ENCODE data around the gene ZNF746. TPM values are rescaled to one million over a fixed set of nuclear protein-coding genes. Genes with fewer than 3 reads are reported as not detected.

The ZNF746 gene
- polyA plus RNA-seq, 1 donor (not counting 4 experiments of a cell fraction or from before 2014, with no cell fraction given), result 7.0 TPM

DNA sequence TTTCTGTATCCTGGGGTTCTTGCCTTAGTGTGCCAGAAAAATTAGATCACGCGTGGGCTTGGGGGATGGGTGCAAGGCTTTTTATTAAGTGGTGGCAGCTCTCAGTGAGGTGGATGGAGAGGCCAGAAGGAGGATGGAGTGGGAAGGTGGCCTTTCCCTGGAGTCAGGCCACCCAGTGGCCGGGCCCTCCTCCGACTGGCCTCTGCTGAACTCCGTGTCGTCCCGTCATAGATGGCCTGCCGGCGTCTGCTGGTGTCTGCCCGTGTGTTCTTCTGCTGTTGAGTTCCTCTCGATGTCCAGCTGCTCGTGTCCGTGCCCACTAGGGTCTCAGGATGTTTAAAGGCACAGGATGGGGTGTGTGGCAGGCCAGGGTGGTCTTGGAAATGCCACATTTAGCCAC lies 4.0 kb upstream of the ZNF746 start:
- TF ChIP-seq, protein P1, sequence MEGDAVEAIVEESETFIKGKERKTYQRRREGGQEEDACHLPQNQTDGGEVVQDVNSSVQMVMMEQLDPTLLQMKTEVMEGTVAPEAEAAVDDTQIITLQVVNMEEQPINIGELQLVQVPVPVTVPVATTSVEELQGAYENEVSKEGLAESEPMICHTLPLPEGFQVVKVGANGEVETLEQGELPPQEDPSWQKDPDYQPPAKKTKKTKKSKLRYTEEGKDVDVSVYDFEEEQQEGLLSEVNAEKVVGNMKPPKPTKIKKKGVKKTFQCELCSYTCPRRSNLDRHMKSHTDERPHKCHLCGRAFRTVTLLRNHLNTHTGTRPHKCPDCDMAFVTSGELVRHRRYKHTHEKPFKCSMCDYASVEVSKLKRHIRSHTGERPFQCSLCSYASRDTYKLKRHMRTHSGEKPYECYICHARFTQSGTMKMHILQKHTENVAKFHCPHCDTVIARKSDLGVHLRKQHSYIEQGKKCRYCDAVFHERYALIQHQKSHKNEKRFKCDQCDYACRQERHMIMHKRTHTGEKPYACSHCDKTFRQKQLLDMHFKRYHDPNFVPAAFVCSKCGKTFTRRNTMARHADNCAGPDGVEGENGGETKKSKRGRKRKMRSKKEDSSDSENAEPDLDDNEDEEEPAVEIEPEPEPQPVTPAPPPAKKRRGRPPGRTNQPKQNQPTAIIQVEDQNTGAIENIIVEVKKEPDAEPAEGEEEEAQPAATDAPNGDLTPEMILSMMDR (optimal IDR thresholded peaks at IDR 0.05 in 1 of 3, IDR thresholded peaks at IDR 0.05 in 1 of 3, conservative IDR thresholded peaks at IDR 0.05 in 1 of 3; ENCODE audit: extremely low read depth in 1 of 3, insufficient read depth in 2 of 3, low read length in 3 of 3), result no peak
- no peak for TF ChIP-seq EZH2 (IDR thresholded peaks at IDR 0.05; ENCODE audit: low read length)
- Histone ChIP-seq H2AFZ (ENCODE audit: control insufficient read depth, low read length) (no peak overlapping the region), H3K36me3 (ENCODE audit: control insufficient read depth in 2 of 2, extremely low read depth in 1 of 2, insufficient read depth in 2 of 2, low read length in 2 of 2) (no peaks in the 10 kb centered on the region), H3K4me3 (ENCODE audit: control insufficient read depth in 2 of 3, extremely low read depth in 1 of 3, insufficient read depth in 2 of 3, low read depth in 1 of 3, low read length in 3 of 3) (no peak overlapping the region), H3K27ac (ENCODE audit: control insufficient read depth, insufficient read depth, low read length) (no peak overlapping the region), H3K4me1 (ENCODE audit: control insufficient read depth, extremely low read depth, insufficient read depth, low read length) (no peaks in the 10 kb centered on the region), H3K9me1 (ENCODE audit: control insufficient read depth, extremely low read depth, insufficient read depth, low read length) (no peaks in the 10 kb centered on the region), H3K9me3 (ENCODE audit: control insufficient read depth, low read depth, low read length) (peaks cover 3% of the 10 kb centered on the region), H4K20me1 (ENCODE audit: control insufficient read depth, extremely low read depth, insufficient read depth, low read length) (no peaks in the 10 kb centered on the region), H3K79me2 (ENCODE audit: control insufficient read depth, insufficient read depth, low read length) (peaks cover 4% of the 10 kb centered on the region), H3K27me3 (ENCODE audit: control insufficient read depth, extremely low read depth, insufficient read depth, low read length) (peaks cover 3% of the 10 kb centered on the region), H3K4me2 (ENCODE audit: control insufficient read depth, extremely low read depth, insufficient read depth, low read depth, low read length) (no peak overlapping the region), H3K9ac (ENCODE audit: control insufficient read depth, extremely low read depth, insufficient read depth, low read length) (no peak overlapping the region)
- dilution Hi-C loops (cut with MboI; ENCODE audit: extremely low pct_ligation_motif_present, low sequenced_read_pairs), result no loop called here
- DNase-seq (ENCODE audit: low read depth, low spot score) (no peak), FAIRE-seq (no peak)

DNA sequence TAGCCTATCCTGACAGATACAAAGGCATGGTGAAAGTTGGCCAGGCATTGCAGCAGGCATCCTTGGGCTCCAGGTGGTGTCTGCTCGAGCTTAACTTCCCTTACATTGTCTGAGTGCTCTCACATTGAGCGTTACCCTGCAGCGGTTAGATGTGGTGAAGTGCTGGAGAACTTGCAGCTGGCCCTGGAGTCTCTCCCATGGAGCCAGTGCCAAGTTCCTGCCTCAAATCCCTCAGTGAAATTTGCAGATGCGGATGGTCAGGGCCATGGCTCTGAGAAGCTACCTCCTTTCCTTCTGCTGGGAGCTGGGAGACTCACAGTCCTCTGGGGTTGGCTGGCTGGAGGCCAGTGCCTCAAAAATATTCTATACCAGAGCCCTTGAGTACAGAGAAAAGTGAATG lies 3.3 kb upstream of the ZNF746 start:
- H3K79me2 ChIP-seq (ENCODE audit: control insufficient read depth, insufficient read depth, low read length), result peaks cover 9% of the 10 kb centered on the region
- no peak overlapping the region for H3K9ac ChIP-seq (ENCODE audit: control insufficient read depth, extremely low read depth, insufficient read depth, low read length)
- H3K4me2 ChIP-seq (ENCODE audit: control insufficient read depth, extremely low read depth, insufficient read depth, low read depth, low read length), result no peak overlapping the region
- FAIRE-seq, result no peak
- no peak overlapping the region for H3K27ac ChIP-seq (ENCODE audit: control insufficient read depth, insufficient read depth, low read length)
- H3K36me3 ChIP-seq (ENCODE audit: control insufficient read depth in 2 of 2, extremely low read depth in 1 of 2, insufficient read depth in 2 of 2, low read length in 2 of 2), result peaks cover 0 to 2% of the 10 kb centered on the region in 2 experiments
- TF ChIP-seq EZH2 (IDR thresholded peaks at IDR 0.05; ENCODE audit: low read length), result no peak
- TF ChIP-seq, protein P1 (optimal IDR thresholded peaks at IDR 0.05 in 1 of 3, IDR thresholded peaks at IDR 0.05 in 1 of 3, conservative IDR thresholded peaks at IDR 0.05 in 1 of 3; ENCODE audit: extremely low read depth in 1 of 3, insufficient read depth in 2 of 3, low read length in 3 of 3), result no peak
- no peak overlapping the region for H3K4me3 ChIP-seq (ENCODE audit: control insufficient read depth in 2 of 3, extremely low read depth in 1 of 3, insufficient read depth in 2 of 3, low read depth in 1 of 3, low read length in 3 of 3)
- no peaks in the 10 kb centered on the region for H4K20me1 ChIP-seq (ENCODE audit: control insufficient read depth, extremely low read depth, insufficient read depth, low read length)
- H3K9me3 ChIP-seq (ENCODE audit: control insufficient read depth, low read depth, low read length), result no peaks in the 10 kb centered on the region
- peaks cover 3% of the 10 kb centered on the region for H3K4me1 ChIP-seq (ENCODE audit: control insufficient read depth, extremely low read depth, insufficient read depth, low read length)
- dilution Hi-C loops (cut with MboI; ENCODE audit: extremely low pct_ligation_motif_present, low sequenced_read_pairs), result no loop called here
- no peak overlapping the region for H2AFZ ChIP-seq (ENCODE audit: control insufficient read depth, low read length)
- no peak for DNase-seq (ENCODE audit: low read depth, low spot score)
- H3K9me1 ChIP-seq (ENCODE audit: control insufficient read depth, extremely low read depth, insufficient read depth, low read length), result no peaks in the 10 kb centered on the region
- H3K27me3 ChIP-seq (ENCODE audit: control insufficient read depth, extremely low read depth, insufficient read depth, low read length), result peaks cover 3% of the 10 kb centered on the region

All from keratinocyte (primary cell).